KG1 (cell line): ENCODE data around the gene RNF41.
A peak's percentile ranks its signal among the peaks of the same experiment; 100 is the strongest.
"Not testable (repeated sequence)": the region's sequence is repeated elsewhere in the genome, so short reads cannot be mapped to it uniquely, and the experiment has no call there.

ENCODE experiments used
- DNase-seq: peaks from one replicate; lab custom pipeline; 2025; lab: John Stamatoyannopoulos, UW

Gene RNF41

GRCh38 chr12:56165369-56165768, 56.4 kb downstream of the RNF41 start:
- DNase-seq: no peak

GRCh38 chr12:56164345-56164729, 57.4 kb downstream of the RNF41 start:
- DNase-seq: no peak

- DNase-seq: no peak
These were observed 58.0 kb downstream of the RNF41 start for GRCh38 chr12:56163533-56164344.

GRCh38 chr12:56162468-56163290, 59.0 kb downstream of the RNF41 start:
- DNase-seq: no peak

GRCh38 chr12:56161690-56162351, 59.9 kb downstream of the RNF41 start:
- DNase-seq: no peak

- DNase-seq: no peak
These were observed 60.6 kb downstream of the RNF41 start for GRCh38 chr12:56160894-56161689.

- DNase-seq: no peak
These were observed 61.4 kb downstream of the RNF41 start for GRCh38 chr12:56160193-56160763.

DNA sequence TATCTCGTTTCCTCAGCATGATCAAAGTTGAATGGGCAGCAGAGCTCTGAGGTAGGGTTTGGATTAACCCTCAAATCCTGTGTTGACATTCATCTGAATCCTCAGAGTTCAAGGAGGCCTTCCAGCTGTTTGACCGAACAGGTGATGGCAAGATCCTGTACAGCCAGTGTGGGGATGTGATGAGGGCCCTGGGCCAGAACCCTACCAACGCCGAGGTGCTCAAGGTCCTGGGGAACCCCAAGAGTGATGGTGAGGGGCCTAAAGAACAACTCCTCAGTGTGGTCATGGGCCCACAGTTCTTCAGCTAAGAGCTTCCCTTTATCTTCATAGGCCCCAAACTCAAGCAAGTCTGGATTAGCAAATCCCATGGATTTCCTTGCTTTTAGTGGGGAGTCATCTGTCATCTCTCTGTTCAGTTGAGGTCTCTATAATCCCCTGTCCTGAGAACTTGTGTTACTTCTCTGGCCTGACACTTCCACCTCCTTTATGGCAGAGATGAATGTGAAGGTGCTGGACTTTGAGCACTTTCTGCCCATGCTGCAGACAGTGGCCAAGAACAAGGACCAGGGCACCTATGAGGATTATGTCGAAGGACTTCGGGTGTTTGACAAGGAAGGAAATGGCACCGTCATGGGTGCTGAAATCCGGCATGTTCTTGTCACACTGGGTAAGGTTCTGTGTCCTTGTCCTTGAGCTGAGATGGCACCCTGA, 62.1 kb downstream of the RNF41 start:
- no peak for DNase-seq

DNA sequence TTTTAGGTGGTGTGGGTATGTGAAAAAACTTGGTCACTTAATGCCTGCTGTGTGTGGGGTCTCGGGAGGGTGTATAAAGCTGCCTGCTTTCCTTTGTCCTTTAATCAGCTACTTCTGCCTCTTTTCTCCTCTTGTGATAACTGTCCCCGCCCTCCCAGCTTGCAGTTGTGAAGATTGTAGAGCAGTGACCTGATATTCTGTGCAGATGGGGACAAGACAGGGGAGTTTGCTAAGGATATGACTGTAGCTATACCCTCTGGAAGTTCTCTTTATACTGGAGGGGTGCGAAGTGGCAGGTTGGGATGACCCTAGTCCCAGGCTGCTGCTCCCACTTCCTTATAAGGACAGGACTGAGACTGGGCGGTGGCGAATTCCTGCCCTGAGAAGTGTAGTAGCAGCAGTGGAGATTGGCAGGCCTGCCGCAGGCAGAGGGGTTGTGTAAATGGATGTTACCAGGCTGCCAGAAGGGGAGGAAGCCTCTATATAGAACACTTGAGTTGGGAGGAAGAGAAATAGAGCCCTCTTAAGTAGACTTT, 62.7 kb downstream of the RNF41 start:
- no peak for DNase-seq

DNA sequence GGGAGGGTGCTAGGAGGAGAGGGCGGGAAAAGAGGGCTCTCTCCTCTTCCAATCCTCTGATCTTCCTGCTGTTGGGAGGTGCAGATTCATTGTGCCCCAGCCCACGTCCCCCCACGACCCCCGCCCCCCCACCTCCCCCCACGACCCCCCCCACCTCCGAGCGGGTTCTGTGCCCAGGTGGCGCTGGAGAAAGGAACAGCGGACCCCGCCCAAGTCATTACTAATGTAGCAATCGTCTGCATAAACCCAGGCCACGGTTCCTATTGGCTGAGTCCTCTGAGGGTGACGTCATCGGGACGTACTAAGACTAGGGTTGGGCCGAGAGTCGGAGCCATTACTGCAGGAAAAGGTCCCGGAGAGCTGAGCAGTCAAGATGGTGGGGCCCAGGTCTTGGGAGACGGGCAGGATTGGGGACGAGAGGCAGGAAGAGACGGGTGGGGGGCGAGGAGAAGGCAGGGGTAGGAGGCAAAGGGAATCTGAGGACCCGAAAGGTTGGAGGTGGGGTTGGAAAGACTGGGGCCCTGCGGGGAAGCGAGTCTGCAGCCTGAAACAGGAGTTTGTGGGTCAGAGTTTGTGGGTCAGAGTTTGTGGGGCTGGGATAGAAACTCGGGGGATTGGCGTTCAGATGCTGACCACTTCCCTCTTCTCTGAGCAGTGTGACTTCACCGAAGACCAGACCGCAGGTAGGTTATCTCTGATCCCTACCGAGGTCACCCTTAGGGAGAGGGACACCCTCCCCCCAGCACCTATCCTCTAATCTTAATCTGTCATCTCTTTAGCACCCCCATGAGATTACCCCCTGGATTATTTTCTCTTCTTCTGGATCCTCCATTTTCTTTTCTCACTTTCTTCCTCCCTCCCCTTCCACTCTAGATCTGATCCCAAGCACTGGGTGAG, 63.4 kb downstream of the RNF41 start, which contains the start of gene MYL6:
TSS of gene MYL6 (plus strand) at position 331 of the 897 bp plus-strand sequence. CDS start at position 374, 43 bp downstream.
- peak; percentile 44 for DNase-seq

GRCh38 chr12:56157201-56158028, 64.3 kb downstream of the RNF41 start:
- DNase-seq: no peak

- not testable (repeated sequence) for DNase-seq
These were observed 65.1 kb downstream of the RNF41 start for GRCh38 chr12:56156464-56157200.

GRCh38 chr12:56155256-56155845, 66.4 kb downstream of the RNF41 start:
- DNase-seq: no peak

- no peak for DNase-seq
These were observed 66.9 kb downstream of the RNF41 start for GRCh38 chr12:56154818-56155217.

DNA sequence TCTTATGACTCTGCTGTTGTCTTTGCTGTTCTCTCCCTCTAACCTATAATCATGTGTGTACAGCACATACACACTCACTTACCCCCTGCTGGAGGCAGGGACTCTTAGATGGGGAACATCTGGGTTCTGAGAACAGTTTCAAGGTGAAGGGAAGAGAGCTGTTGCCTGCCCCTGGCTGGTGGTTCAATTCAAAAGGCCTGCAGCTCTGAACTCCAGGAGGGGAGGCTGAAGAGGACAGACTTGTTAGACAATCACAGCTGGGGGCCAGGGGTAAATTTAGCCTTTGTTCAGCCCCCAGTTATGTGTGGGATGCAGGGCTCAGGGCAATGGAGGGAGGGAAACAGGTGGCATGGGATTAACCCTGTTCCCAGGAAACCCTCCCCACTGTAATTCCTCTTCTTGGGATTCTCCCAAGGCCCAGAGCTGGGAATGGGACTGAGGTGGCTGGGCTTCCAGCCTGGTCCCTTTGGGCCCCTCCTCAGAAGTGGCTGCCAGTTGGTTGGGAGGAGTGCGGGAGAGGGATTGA, 67.4 kb downstream of the RNF41 start:
- no peak for DNase-seq

GRCh38 chr12:56153678-56154065, 68.0 kb downstream of the RNF41 start:
- DNase-seq: no peak
